GM19372 (cell line): ENCODE measurements around the gene ARHGDIG.
"Not testable (repeated sequence)": the region's sequence is repeated elsewhere in the genome, so short reads cannot be mapped to it uniquely, and the experiment has no call there.

Source experiments
- ATAC-seq: cut with Tn5 transposase; IDR thresholded peaks from one replicate; pipeline ENCODE4 v1.9.1; 2021; ENCODE audit warnings: mild to moderate bottlenecking, low read depth, moderate library complexity; ENCODE audit not compliant: unreplicated experiment

Gene ARHGDIG

GRCh38 chr16:263182-263774 lies 17.1 kb upstream of the ARHGDIG start:
- ATAC-seq = no peak

GRCh38 chr16:263944-264343 lies 16.4 kb upstream of the ARHGDIG start:
- ATAC-seq = no peak

- no peak for ATAC-seq
These were observed 15.9 kb upstream of the ARHGDIG start for GRCh38 chr16:264440-264951.

- no peak for ATAC-seq
These were observed 15.3 kb upstream of the ARHGDIG start for GRCh38 chr16:265002-265529.

GRCh38 chr16:265711-266110 lies 14.7 kb upstream of the ARHGDIG start:
- no peak for ATAC-seq

- ATAC-seq = no peak
These were observed 13.9 kb upstream of the ARHGDIG start for GRCh38 chr16:266258-267164.

- ATAC-seq = not testable (repeated sequence)
These were observed 12.8 kb upstream of the ARHGDIG start for GRCh38 chr16:267562-267961.

- ATAC-seq = no peak
These were observed 12.0 kb upstream of the ARHGDIG start for GRCh38 chr16:268141-269053.

GRCh38 chr16:269061-269796 lies 11.2 kb upstream of the ARHGDIG start:
- no peak for ATAC-seq

GRCh38 chr16:270381-271255 lies 9.8 kb upstream of the ARHGDIG start:
- no peak for ATAC-seq

GRCh38 chr16:272633-273546 lies 7.5 kb upstream of the ARHGDIG start:
- ATAC-seq = no peak

- ATAC-seq = no peak
These were observed 6.6 kb upstream of the ARHGDIG start for GRCh38 chr16:273547-274421.

GRCh38 chr16:275041-275641 lies 5.2 kb upstream of the ARHGDIG start:
- no peak for ATAC-seq

GRCh38 chr16:275786-276232 lies 4.6 kb upstream of the ARHGDIG start, which contains the start of gene RGS11:
Gene RGS11, minus strand, starts transcription at chr16:275944. Its CDS starts 33 bp downstream, at chr16:275911.
- no peak for ATAC-seq

GRCh38 chr16:276426-277077 lies 3.8 kb upstream of the ARHGDIG start:
- ATAC-seq = no peak

- ATAC-seq = no peak
These were observed 1.5 kb upstream of the ARHGDIG start for GRCh38 chr16:278863-279366.
